H1 (cell line): ENCODE measurements around the gene MAP4K4.

Source experiments
- EP300 ChIP-seq, 2 experiments: IDR thresholded peaks; 1 replicate in 1 of 2; 2 replicates in 1 of 2; pipeline ENCODE4 v1.6.1; 2011 to 2012; ENCODE audit warnings: low read depth in 2 of 2, low read length in 2 of 2, mild to moderate bottlenecking in 2 of 2, borderline replicate concordance in 1 of 2, inconsistent platforms in 1 of 2, moderate library complexity in 1 of 2
- EZH2 ChIP-seq: fragments of 200-600 bp; sonication (generic); IDR thresholded peaks from 2 replicates; pipeline ENCODE4 v1.7.1; 2012; ENCODE audit warnings: low read depth, mild to moderate bottlenecking, moderate library complexity, low read length, inconsistent platforms; ENCODE audit not compliant: severe bottlenecking
- SP1 ChIP-seq: IDR thresholded peaks from 2 replicates; pipeline ENCODE4 v1.6.1; 2011; ENCODE audit warnings: low read depth, low read length
- SRF ChIP-seq: IDR thresholded peaks from 2 replicates; pipeline ENCODE4 v1.6.1; 2011; ENCODE audit warnings: mild to moderate bottlenecking, low read depth, low read length, moderate library complexity
- SUZ12 ChIP-seq: fragments of 200-600 bp; sonication (generic); IDR thresholded peaks from 2 replicates; pipeline ENCODE4 v1.6.1; 2012; ENCODE audit warnings: mild to moderate bottlenecking, inconsistent platforms, low read length, moderate library complexity, mixed read lengths
- YY1 ChIP-seq: IDR thresholded peaks from 2 replicates; pipeline ENCODE4 v1.6.1; 2011; ENCODE audit warnings: low read depth, mild to moderate bottlenecking, low read length
- ZNF274 ChIP-seq: IDR thresholded peaks from 2 replicates; pipeline ENCODE4 v1.7.0; 2012; ENCODE audit warnings: low read length, borderline replicate concordance; ENCODE audit errors: extremely low read depth
- TF ChIP-seq, protein P1 (sequence below): IDR thresholded peaks from 2 replicates; pipeline ENCODE4 v1.6.1; 2011; ENCODE audit warnings: low read length, improper control_type of control experiment
- TF ChIP-seq, protein P2 (sequence below), 3 experiments: IDR thresholded peaks; 1 replicate in 2 of 3; 2 replicates in 1 of 3; pipeline versions ENCODE4 v1.5.1 to v1.6.1; 2011; ENCODE audit warnings: low read length in 3 of 3, mild to moderate bottlenecking in 3 of 3, inconsistent platforms in 2 of 3, low read depth in 1 of 3, moderate library complexity in 1 of 3; ENCODE audit not compliant: insufficient read depth in 1 of 3; ENCODE audit errors: control extremely low read depth in 1 of 3
- TF ChIP-seq, protein P3 (sequence below): IDR thresholded peaks from 2 replicates; pipeline ENCODE4 v1.6.1; 2012; ENCODE audit warnings: low read length, inconsistent platforms

DNA sequence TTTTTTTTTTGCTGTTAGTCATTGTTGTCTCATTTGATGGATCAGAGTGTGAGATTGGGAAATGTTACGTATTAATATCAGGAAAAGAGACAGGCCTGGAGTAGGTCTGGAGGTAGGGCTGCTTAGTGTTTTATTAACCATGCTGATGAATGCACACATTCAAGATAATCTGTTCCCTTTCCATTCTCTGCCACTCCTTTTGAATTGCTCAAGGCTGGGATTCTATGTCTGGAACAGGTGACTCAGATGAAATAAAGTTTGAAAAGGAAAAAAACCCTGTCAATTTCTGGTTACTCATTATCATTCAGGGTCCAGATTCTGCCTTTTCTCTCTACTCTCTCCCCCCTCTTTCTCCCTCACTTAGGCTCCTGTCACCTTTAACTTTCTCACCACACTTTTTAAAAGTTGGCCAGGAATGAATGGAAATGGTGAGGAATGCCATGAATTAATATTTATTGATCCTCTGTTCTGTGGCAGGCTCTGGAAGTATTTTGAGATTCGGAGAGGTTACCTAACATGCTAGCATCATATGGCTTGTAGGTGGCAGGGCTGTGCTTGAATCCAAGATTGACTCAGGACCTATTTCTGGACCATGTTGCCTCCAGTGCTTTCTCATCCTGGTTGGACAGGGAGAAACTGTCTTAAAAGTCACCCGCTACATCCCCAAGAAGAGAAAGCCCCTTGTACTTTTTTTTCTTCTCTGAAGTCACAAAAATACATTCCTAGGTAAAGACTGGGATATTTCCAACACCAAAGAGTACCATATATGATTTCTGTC is 40.2 kb downstream of the MAP4K4 start:
- TF ChIP-seq, protein P1, sequence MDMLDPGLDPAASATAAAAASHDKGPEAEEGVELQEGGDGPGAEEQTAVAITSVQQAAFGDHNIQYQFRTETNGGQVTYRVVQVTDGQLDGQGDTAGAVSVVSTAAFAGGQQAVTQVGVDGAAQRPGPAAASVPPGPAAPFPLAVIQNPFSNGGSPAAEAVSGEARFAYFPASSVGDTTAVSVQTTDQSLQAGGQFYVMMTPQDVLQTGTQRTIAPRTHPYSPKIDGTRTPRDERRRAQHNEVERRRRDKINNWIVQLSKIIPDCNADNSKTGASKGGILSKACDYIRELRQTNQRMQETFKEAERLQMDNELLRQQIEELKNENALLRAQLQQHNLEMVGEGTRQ = no peak
- TF ChIP-seq SRF (no peak), YY1 (no peak), ZNF274 (no peak), EZH2 (no peak), SP1 (no peak), EP300 (IDR thresholded peaks at IDR 0.05; ENCODE audit: borderline replicate concordance in 1 of 2, low read depth in 2 of 2, low read length in 2 of 2) (no peak), SUZ12 (no peak)
- TF ChIP-seq, protein P2, sequence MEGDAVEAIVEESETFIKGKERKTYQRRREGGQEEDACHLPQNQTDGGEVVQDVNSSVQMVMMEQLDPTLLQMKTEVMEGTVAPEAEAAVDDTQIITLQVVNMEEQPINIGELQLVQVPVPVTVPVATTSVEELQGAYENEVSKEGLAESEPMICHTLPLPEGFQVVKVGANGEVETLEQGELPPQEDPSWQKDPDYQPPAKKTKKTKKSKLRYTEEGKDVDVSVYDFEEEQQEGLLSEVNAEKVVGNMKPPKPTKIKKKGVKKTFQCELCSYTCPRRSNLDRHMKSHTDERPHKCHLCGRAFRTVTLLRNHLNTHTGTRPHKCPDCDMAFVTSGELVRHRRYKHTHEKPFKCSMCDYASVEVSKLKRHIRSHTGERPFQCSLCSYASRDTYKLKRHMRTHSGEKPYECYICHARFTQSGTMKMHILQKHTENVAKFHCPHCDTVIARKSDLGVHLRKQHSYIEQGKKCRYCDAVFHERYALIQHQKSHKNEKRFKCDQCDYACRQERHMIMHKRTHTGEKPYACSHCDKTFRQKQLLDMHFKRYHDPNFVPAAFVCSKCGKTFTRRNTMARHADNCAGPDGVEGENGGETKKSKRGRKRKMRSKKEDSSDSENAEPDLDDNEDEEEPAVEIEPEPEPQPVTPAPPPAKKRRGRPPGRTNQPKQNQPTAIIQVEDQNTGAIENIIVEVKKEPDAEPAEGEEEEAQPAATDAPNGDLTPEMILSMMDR (IDR thresholded peaks at IDR 0.05; ENCODE audit: control extremely low read depth in 1 of 3, insufficient read depth in 1 of 3, low read depth in 1 of 3, low read length in 3 of 3) = no peak
- TF ChIP-seq, protein P3, sequence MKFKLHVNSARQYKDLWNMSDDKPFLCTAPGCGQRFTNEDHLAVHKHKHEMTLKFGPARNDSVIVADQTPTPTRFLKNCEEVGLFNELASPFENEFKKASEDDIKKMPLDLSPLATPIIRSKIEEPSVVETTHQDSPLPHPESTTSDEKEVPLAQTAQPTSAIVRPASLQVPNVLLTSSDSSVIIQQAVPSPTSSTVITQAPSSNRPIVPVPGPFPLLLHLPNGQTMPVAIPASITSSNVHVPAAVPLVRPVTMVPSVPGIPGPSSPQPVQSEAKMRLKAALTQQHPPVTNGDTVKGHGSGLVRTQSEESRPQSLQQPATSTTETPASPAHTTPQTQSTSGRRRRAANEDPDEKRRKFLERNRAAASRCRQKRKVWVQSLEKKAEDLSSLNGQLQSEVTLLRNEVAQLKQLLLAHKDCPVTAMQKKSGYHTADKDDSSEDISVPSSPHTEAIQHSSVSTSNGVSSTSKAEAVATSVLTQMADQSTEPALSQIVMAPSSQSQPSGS = no peak
